Right hindlimb (tissue), 1 donor: ENCODE results near the gene RTEL1.
A peak's percentile ranks its signal among the peaks of the same experiment; 100 is the strongest.

ENCODE experiments used
- DNase-seq: peaks from one replicate; pipeline ENCODE4 v3.0.0-alpha.2; 2018

Gene RTEL1

GRCh38 chr20:63742381-63743024, 84.4 kb downstream of the RTEL1 start:
- peak; percentile 21 for DNase-seq

DNA sequence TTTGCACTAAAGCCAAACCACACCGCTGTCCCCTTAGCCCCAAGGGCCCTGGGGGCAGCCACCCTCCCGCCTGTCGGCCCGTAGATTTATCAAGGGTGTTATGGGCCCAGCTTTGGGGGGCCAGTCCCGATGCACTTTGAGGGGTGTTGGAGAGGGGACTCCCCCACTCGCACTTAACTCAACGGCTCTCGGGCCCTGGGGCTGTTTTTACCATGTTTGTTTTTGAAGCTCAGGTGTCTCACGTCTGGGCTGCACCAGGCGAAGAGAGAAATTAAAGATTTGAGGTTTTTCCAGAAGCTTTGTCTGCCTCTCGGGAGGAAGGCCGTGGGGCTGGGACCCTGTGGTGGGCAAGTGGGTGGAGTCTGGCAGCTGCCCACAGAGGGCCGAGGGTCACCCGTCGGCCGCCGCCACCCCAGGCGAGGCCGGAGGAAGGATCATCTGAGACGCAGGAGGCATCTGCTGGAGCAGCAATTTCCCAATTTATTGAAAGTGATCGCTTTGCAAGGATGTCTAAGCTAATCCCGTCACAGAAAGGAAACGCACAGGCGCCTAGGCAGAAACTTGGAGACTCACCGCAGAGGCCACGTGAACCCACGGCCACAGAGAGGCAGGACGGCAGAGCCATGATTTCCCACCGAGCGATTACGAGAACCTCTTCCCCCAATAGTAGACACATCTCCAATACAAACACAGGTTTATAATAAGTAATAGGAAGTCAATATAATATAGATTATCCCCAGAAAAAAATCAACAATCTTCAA, 85.3 kb downstream of the RTEL1 start:
- DNase-seq = no peak

- DNase-seq = no peak
Measured at GRCh38 chr20:63744158-63744557, 86.0 kb downstream of the RTEL1 start.

DNA sequence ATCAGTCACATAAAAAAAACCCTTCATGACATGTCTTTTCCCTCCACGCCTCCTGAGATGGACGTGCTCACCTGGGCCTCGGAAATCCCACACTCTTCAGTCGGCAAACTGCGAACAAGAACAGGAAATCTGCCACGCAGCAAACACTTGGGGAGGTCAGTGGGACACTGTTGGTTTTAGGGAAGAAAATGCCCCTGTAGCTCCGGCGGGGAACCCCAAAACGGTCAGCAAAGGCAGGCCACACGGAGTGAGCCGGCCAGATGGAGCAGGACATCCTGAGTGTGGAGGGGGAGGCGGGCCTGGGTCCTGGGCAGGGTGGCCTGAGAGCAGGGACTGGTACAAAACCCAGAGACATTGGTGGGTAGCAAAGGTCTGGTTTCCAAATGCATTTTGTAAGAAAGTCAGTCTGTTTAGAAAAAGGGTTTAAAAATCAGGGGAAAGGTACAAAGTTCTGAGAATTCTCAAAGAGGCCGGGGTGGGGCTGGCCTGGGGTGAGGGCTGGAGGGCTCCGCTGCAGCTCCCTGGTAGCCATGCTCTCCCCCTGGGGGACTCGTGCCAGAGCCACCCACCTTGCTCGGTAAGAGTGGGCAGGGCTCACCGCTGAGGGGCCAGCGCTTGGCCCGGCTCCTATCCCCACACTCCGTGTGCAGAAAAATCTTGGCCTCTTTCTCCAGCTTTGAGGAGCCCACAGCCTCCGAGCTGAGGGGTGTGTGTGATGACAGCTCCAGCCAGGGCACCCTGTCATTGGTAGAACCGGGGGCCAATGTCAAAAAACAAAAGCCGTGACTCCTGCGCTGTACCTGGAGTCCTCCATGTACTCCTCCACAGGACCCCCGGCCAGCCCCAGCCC, 86.7 kb downstream of the RTEL1 start:
- peak; percentile 30 for DNase-seq

GRCh38 chr20:63745424-63745805, 87.3 kb downstream of the RTEL1 start:
- DNase-seq = no peak
